WTC11 (cell line): ENCODE results near the gene COL4A3. TPM values are rescaled to one million over a fixed set of nuclear protein-coding genes. Genes with fewer than 3 reads are reported as not detected.

Experiments used
- ATAC-seq: fragments of 200-7000 bp; cut with Tn5 transposase; 2 replicates; pipeline ENCODE4 v1.10.0; 2021; ENCODE audit warnings: mild to moderate bottlenecking, moderate library complexity
- CTCF ChIA-PET: fragments of 300-600 bp; sonication (Branson Sonifier 250); formaldehyde crosslinking; loops from one replicate; lab custom pipeline; 2021; ENCODE audit warnings: antibody characterized with exemption; lab: Charles Lee
- POLR2A ChIA-PET: fragments of 350-600 bp; sonication (Branson Sonifier 250); formaldehyde crosslinking; loops from one replicate; lab custom pipeline; 2021; ENCODE audit warnings: antibody characterized with exemption; lab: Charles Lee
- DNase-seq: peaks from one replicate; pipeline ENCODE4 v3.0.0; 2021; ENCODE audit warnings: low spot score
- H3K27ac Mint-ChIP-seq: 2 replicates; pipeline ENCODE4 v1.8.0; 2021; ENCODE audit warnings: mixed read lengths
- H3K27me3 Mint-ChIP-seq: 2 replicates; pipeline ENCODE4 v1.8.0; 2021; ENCODE audit warnings: low read depth, mild to moderate bottlenecking, moderate library complexity, mixed read lengths
- H3K36me3 Mint-ChIP-seq: 2 replicates; pipeline ENCODE4 v1.8.0; 2021; ENCODE audit warnings: mixed read lengths
- H3K4me1 Mint-ChIP-seq: 2 replicates; pipeline ENCODE4 v1.8.0; 2022; ENCODE audit warnings: mixed read lengths
- H3K4me3 Mint-ChIP-seq: 2 replicates; pipeline ENCODE4 v1.8.0; 2021; ENCODE audit warnings: mild to moderate bottlenecking, moderate library complexity, mixed read lengths
- H3K9me3 Mint-ChIP-seq: 2 replicates; pipeline ENCODE4 v1.8.0; 2021; ENCODE audit warnings: mixed read lengths
- CBFB ChIP-seq: sonication (generic); formaldehyde crosslinking; IDR thresholded peaks from 2 replicates; pipeline ENCODE4 v1.8.1; 2022; ENCODE audit warnings: mild to moderate bottlenecking, low read depth, missing genetic modification reagents
- CREM ChIP-seq: sonication (generic); formaldehyde crosslinking; IDR thresholded peaks from 2 replicates; pipeline ENCODE4 v1.8.1; 2022; ENCODE audit warnings: mild to moderate bottlenecking, missing genetic modification reagents, moderate library complexity
- FOXJ3 ChIP-seq: sonication (generic); formaldehyde crosslinking; IDR thresholded peaks from 2 replicates; pipeline ENCODE4 v1.9.0; 2021; ENCODE audit warnings: missing genetic modification reagents, mild to moderate bottlenecking, borderline replicate concordance
- FOXP1 ChIP-seq: sonication (generic); formaldehyde crosslinking; IDR thresholded peaks from 2 replicates; pipeline ENCODE4 v1.8.0; 2022; ENCODE audit warnings: missing genetic modification reagents, mild to moderate bottlenecking, moderate library complexity, borderline replicate concordance
- FOXP4 ChIP-seq: sonication (generic); formaldehyde crosslinking; IDR thresholded peaks from 2 replicates; pipeline ENCODE4 v1.8.0; 2022; ENCODE audit warnings: mild to moderate bottlenecking, missing genetic modification reagents
- GABPB1 ChIP-seq: sonication (generic); formaldehyde crosslinking; IDR thresholded peaks from 2 replicates; pipeline ENCODE4 v1.8.1; 2023; ENCODE audit warnings: mild to moderate bottlenecking, missing genetic modification reagents
- JUN ChIP-seq: sonication (generic); formaldehyde crosslinking; IDR thresholded peaks from 2 replicates; pipeline ENCODE4 v1.8.0; 2023; ENCODE audit warnings: mild to moderate bottlenecking, missing genetic modification reagents
- PREB ChIP-seq: sonication (generic); formaldehyde crosslinking; IDR thresholded peaks from 2 replicates; pipeline ENCODE4 v1.8.1; 2022; ENCODE audit warnings: mild to moderate bottlenecking, missing genetic modification reagents, moderate library complexity, borderline replicate concordance
- RELA ChIP-seq: sonication (generic); formaldehyde crosslinking; IDR thresholded peaks from 2 replicates; pipeline ENCODE4 v1.8.1; 2022; ENCODE audit warnings: missing genetic modification reagents, mild to moderate bottlenecking, borderline replicate concordance
- SMAD4 ChIP-seq: sonication (generic); formaldehyde crosslinking; IDR thresholded peaks from 2 replicates; pipeline ENCODE4 v1.8.0; 2022; ENCODE audit warnings: mild to moderate bottlenecking, missing genetic modification reagents
- SOX15 ChIP-seq: fragments of 250-450 bp; sonication (Bioruptor Pico); IDR thresholded peaks from 2 replicates; pipeline ENCODE4 v1.9.0; 2021; ENCODE audit warnings: mild to moderate bottlenecking
- ZBTB21 ChIP-seq: sonication (generic); formaldehyde crosslinking; IDR thresholded peaks from 2 replicates; pipeline ENCODE4 v1.8.1; 2023; ENCODE audit warnings: mild to moderate bottlenecking, missing genetic modification reagents, borderline replicate concordance
- ZNF532 ChIP-seq: fragments of 250-450 bp; sonication (Bioruptor Pico); IDR thresholded peaks from 2 replicates; pipeline ENCODE4 v1.9.0; 2021; ENCODE audit warnings: mild to moderate bottlenecking, borderline replicate concordance
- ZSCAN18 ChIP-seq: fragments of 250-450 bp; sonication (Bioruptor Pico); IDR thresholded peaks from 2 replicates; pipeline ENCODE4 v2.1.2; 2022; ENCODE audit warnings: mild to moderate bottlenecking, moderate library complexity
- total RNA-seq: library from RNA; stranded (reverse); gene quantifications from 3 replicates; pipeline ENCODE4 v1.2.3, GENCODE V29; 2021

Gene COL4A3
- total RNA-seq, 1 experiment from 2014 or later = 0.90 TPM

- no peak for TF ChIP-seq ZNF532 (CRISPR knock-in tag)
These were observed 88.4 kb downstream of the COL4A3 start (continued) for GRCh38 chr2:227252831-227253230.

- no peaks in the 10 kb centered on the region for H3K36me3 Mint-ChIP-seq
- POLR2A ChIA-PET = no interaction called here
- H3K27me3 Mint-ChIP-seq = no peaks in the 10 kb centered on the region
- H3K27ac Mint-ChIP-seq = no peak overlapping the region
- no peak overlapping the region for H3K4me3 Mint-ChIP-seq
- ATAC-seq (no peak), DNase-seq (no peak)
- H3K4me1 Mint-ChIP-seq = 0 out of 2 replicates have a peak, but pooled peaks cover 3% of the 10 kb centered on the region
- H3K9me3 Mint-ChIP-seq = peaks cover 3% of the 10 kb centered on the region; the same call in 1 of the 2 replicates
- CTCF ChIA-PET = no interaction called here
- TF ChIP-seq SMAD4 (CRISPR knock-in tag) (no peak), SOX15 (CRISPR knock-in tag) (no peak), ZBTB21 (no peak), FOXP4 (CRISPR knock-in tag) (no peak), PREB (CRISPR knock-in tag) (no peak), JUN (CRISPR knock-in tag) (no peak), GABPB1 (CRISPR knock-in tag) (no peak), FOXP1 (no peak), ZSCAN18 (CRISPR knock-in tag) (no peak), CREM (CRISPR knock-in tag) (no peak), RELA (CRISPR knock-in tag) (no peak)
These were observed 92.2 kb downstream of the COL4A3 start for GRCh38 chr2:227256605-227257004.

- H3K36me3 Mint-ChIP-seq = no peaks in the 10 kb centered on the region
- CTCF ChIA-PET = interaction anchor here (0.9 kb wide), 1 partner anchor 20 kb away, joined by 3 read pairs; no protein-coding TSS in a partner anchor
- ATAC-seq = no peak
- no peak overlapping the region for H3K27ac Mint-ChIP-seq
- H3K4me1 Mint-ChIP-seq = no peaks in the 10 kb centered on the region
- H3K27me3 Mint-ChIP-seq = no peaks in the 10 kb centered on the region
- no peak overlapping the region for H3K4me3 Mint-ChIP-seq
- peaks cover 3% of the 10 kb centered on the region; the same call in 1 of the 2 replicates for H3K9me3 Mint-ChIP-seq
- no peak for DNase-seq
- POLR2A ChIA-PET = no interaction called here
- TF ChIP-seq CBFB (CRISPR knock-in tag) (no peak), FOXJ3 (no peak)
These were observed 93.4 kb downstream of the COL4A3 start for GRCh38 chr2:227257820-227258219.
